IPS DF 19.7 (cell line): ENCODE measurements around the gene COBLL1.

Source experiments
- DNase-seq: peaks from one replicate; pipeline ENCODE4 v3.0.0-alpha.2; 2013; ENCODE audit warnings: low read depth, low spot score

Gene COBLL1

GRCh38 chr2:164677733-164678132 lies 163.9 kb downstream of the COBLL1 start:
- DNase-seq: no peak

GRCh38 chr2:164677271-164677670 lies 164.4 kb downstream of the COBLL1 start:
- DNase-seq: no peak

GRCh38 chr2:164675687-164676086 lies 165.9 kb downstream of the COBLL1 start:
- DNase-seq: no peak

GRCh38 chr2:164675027-164675426 lies 166.6 kb downstream of the COBLL1 start:
- no peak for DNase-seq

- no peak for DNase-seq
Measured at GRCh38 chr2:164671664-164672396, 169.8 kb downstream of the COBLL1 start.

GRCh38 chr2:164669291-164669690 lies 172.3 kb downstream of the COBLL1 start:
- DNase-seq: no peak

GRCh38 chr2:164667566-164667965 lies 174.1 kb downstream of the COBLL1 start:
- no peak for DNase-seq

- DNase-seq: no peak
Measured at GRCh38 chr2:164664070-164664469, 177.6 kb downstream of the COBLL1 start.

GRCh38 chr2:164662868-164663631 lies 178.6 kb downstream of the COBLL1 start:
- DNase-seq: no peak

- no peak for DNase-seq
Measured at GRCh38 chr2:164662066-164662465, 179.6 kb downstream of the COBLL1 start.

GRCh38 chr2:164661349-164661748 lies 180.3 kb downstream of the COBLL1 start:
- DNase-seq: no peak

- no peak for DNase-seq
Measured at GRCh38 chr2:164657129-164657528, 184.5 kb downstream of the COBLL1 start.

- DNase-seq: no peak
Measured at GRCh38 chr2:164655750-164656149, 185.9 kb downstream of the COBLL1 start.

GRCh38 chr2:164655336-164655735 lies 186.3 kb downstream of the COBLL1 start:
- DNase-seq: no peak

- peak; percentile 3 for DNase-seq
Measured at GRCh38 chr2:164651361-164651760, 190.3 kb downstream of the COBLL1 start.

GRCh38 chr2:164644036-164644700 lies 197.5 kb downstream of the COBLL1 start:
- DNase-seq: no peak

- DNase-seq: no peak
Measured at GRCh38 chr2:164642946-164643555, 198.6 kb downstream of the COBLL1 start.

- no peak for DNase-seq
Measured at GRCh38 chr2:164642268-164642667, 199.4 kb downstream of the COBLL1 start.
